ENCODE data around the gene LRP4.

- no peak for TF ChIP-seq CTCF (IDR thresholded peaks at IDR 0.05)
- no peak for TF ChIP-seq EP300 (IDR thresholded peaks at IDR 0.05)
- TF ChIP-seq POLR2A (IDR thresholded peaks at IDR 0.05): no peak
- no peak for TF ChIP-seq POLR2AphosphoS5 (IDR thresholded peaks at IDR 0.05)
These were observed 29.2 kb upstream of the LRP4 start for GRCh38 chr11:46947399-46948077.

All from sigmoid colon (tissue), 4 donors.